ENCODE results near the gene PDE6D.
A peak's percentile ranks its signal among the peaks of the same experiment; 100 is the strongest.

Gene PDE6D

GRCh38 chr2:231780909-231781797 lies at the start of gene PDE6D:
PDE6D (minus strand) TSS chr2:231781282; CDS start chr2:231781114, 168 bp downstream.
- DNase-seq (ENCODE audit: low read depth in 3 of 3, low spot score in 1 of 3) = peak; percentile 86 to 96 (median 93)

- DNase-seq (ENCODE audit: low read depth in 3 of 3, low spot score in 1 of 3) = no peak
These were observed 40.8 kb upstream of the PDE6D start for GRCh38 chr2:231821908-231822307.

- no peak for DNase-seq (ENCODE audit: low read depth in 3 of 3, low spot score in 1 of 3)
These were observed 39.8 kb upstream of the PDE6D start for GRCh38 chr2:231820786-231821303.

- no peak for DNase-seq (ENCODE audit: low read depth in 3 of 3, low spot score in 1 of 3)
These were observed 38.5 kb upstream of the PDE6D start for GRCh38 chr2:231819447-231820042.

- DNase-seq (ENCODE audit: low read depth in 3 of 3, low spot score in 1 of 3) = no peak
These were observed 35.4 kb upstream of the PDE6D start for GRCh38 chr2:231816327-231817026.

- no peak for DNase-seq (ENCODE audit: low read depth in 3 of 3, low spot score in 1 of 3)
These were observed 29.8 kb upstream of the PDE6D start for GRCh38 chr2:231810905-231811304.

- DNase-seq (ENCODE audit: low read depth in 3 of 3, low spot score in 1 of 3) = no peak
These were observed 25.9 kb upstream of the PDE6D start for GRCh38 chr2:231807020-231807419.

GRCh38 chr2:231803501-231804138 lies 22.5 kb upstream of the PDE6D start:
- no peak for DNase-seq (ENCODE audit: low read depth in 3 of 3, low spot score in 1 of 3)

- DNase-seq (ENCODE audit: low read depth in 3 of 3, low spot score in 1 of 3) = no peak
These were observed 19.5 kb upstream of the PDE6D start for GRCh38 chr2:231800493-231801091.

GRCh38 chr2:231795525-231796327 lies 14.6 kb upstream of the PDE6D start:
- no peak for DNase-seq (ENCODE audit: low read depth in 3 of 3, low spot score in 1 of 3)

- no peak for DNase-seq (ENCODE audit: low read depth in 3 of 3, low spot score in 1 of 3)
These were observed 13.3 kb upstream of the PDE6D start for GRCh38 chr2:231794383-231794782.

GRCh38 chr2:231791107-231791506 lies 10.0 kb upstream of the PDE6D start:
- no peak for DNase-seq (ENCODE audit: low read depth in 3 of 3, low spot score in 1 of 3)

GRCh38 chr2:231786917-231787292 lies 5.8 kb upstream of the PDE6D start:
- DNase-seq (ENCODE audit: low read depth in 3 of 3, low spot score in 1 of 3) = no peak

- peak; percentile 29 to 75 (median 59) for DNase-seq (ENCODE audit: low read depth in 3 of 3, low spot score in 1 of 3)
These were observed 5.3 kb upstream of the PDE6D start, which contains the start of gene COPS7B for GRCh38 chr2:231786177-231786916. COPS7B (plus strand) TSS chr2:231786445; CDS start chr2:231788571, 2,126 bp downstream.

GRCh38 chr2:231785822-231786176 lies 4.7 kb upstream of the PDE6D start:
- DNase-seq (ENCODE audit: low read depth in 3 of 3, low spot score in 1 of 3) = no peak

GRCh38 chr2:231785413-231785812 lies 4.3 kb upstream of the PDE6D start:
- no peak for DNase-seq (ENCODE audit: low read depth in 3 of 3, low spot score in 1 of 3)

GRCh38 chr2:231781798-231782726 lies 980 bp upstream of the PDE6D start:
- DNase-seq (ENCODE audit: low read depth in 3 of 3, low spot score in 1 of 3) = no peak

Measured in stimulated activated CD4-positive, alpha-beta T cell treated with anti-CD3 and anti-CD28 coated beads, TNF-alpha, amount 100 ng/mL, for 1 hour (primary cell).